Measurements from ENCODE around the gene MFAP1.

MFAP1 gene

DNA sequence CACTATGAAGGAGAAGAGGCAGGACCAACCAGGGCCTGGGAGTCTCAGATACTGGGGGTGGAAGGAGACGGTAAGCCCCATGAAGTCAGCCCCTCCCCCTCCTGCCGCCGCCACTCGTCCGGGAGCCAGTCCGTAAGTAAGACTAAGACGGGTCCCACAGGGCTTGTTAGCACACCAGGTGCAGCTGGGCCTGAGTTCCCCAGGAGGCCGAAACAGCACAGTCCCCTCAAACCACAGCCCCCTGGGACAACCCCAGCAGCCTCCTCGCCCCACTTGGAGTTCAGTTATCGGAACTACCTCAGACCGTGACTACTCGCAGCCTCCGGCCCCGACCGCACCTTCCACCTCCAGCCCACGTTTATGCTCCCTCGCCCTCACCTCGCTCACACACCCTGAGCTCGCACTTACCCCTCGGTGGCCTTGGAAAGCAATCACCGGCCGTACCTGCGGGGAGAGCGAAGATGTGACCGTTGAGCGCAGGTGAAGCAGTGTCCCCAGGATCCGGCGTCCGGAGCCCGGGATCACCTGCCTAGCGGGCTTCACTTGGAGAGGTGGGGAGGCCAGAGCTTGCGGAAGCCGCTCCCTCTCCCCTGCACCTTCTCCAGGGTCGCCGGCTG lies 48.3 kb downstream of the MFAP1 start:
- DNase-seq (ENCODE audit: low read depth): no peak

DNA sequence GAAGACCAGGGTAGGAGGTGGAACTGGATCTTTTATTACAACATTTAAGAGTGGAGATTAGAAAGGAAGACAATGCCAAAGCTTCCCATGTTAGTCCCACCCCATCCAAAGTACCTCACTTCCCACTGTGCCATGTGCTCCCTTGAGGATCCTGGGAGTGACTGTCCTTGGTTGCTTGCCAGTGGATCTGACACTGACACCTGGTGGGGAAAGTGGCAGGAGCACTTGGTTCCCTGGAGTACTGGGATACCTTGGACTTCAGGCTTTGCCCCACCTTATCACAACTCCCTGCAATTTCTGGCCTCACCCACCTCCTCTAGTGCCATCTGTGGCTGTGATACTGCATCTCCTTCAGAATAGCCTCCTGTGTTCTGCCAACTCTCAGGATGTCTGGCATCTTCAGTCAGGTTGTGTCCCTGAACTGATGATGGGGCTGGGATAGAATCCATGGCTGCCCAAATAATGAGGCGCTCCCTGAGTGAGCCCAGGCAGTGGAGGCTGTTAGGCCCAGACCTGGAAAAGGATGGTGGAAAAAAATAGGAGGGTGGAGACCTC lies 49.0 kb downstream of the MFAP1 start:
- peak; percentile 39 for DNase-seq (ENCODE audit: low read depth)

- no peak for DNase-seq (ENCODE audit: low read depth)
These were observed 50.4 kb downstream of the MFAP1 start for GRCh38 chr15:43774062-43774461.

DNA sequence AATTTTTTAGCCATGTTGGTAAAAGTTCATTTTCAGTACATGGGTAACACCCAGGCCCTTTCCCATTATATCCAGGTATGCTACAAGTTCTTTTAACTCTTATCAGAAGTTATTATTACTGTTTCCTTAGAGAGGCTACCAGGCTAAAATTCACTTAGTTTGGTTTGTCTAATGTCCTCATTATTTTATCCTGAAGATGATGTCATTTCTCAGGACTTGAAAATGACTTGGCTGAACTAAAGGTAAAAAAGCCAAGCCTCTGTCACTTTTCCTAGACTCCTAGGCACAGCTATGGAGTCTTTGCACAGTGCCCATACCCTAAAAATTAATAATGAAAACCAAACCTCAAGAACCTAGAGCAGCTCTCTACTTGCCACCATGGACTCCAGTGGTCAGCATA lies 51.9 kb downstream of the MFAP1 start:
- no peak for DNase-seq (ENCODE audit: low read depth)

DNA sequence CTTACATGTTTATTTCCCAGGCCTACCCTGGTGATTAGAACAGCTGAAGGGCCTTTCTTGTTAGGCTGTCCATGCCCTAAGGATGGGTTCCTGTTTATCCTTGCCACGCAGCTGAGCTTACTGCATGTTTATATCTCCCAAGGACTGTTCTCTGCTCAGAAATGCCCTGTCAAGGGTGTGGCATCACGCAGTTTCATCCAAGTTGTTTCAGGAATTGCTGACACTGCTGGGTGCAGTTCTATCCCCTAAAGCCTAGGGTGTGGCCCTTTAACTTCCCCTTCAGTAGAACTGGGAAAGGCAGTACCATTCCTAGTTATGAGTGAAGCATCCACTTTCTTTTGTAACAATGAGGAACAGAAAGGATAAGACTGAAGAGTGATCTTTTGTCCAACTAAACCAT lies 52.7 kb downstream of the MFAP1 start:
- DNase-seq (ENCODE audit: low read depth): no peak

GRCh38 chr15:43769584-43770228 lies 54.8 kb downstream of the MFAP1 start:
- DNase-seq (ENCODE audit: low read depth): peak; percentile 61

DNA sequence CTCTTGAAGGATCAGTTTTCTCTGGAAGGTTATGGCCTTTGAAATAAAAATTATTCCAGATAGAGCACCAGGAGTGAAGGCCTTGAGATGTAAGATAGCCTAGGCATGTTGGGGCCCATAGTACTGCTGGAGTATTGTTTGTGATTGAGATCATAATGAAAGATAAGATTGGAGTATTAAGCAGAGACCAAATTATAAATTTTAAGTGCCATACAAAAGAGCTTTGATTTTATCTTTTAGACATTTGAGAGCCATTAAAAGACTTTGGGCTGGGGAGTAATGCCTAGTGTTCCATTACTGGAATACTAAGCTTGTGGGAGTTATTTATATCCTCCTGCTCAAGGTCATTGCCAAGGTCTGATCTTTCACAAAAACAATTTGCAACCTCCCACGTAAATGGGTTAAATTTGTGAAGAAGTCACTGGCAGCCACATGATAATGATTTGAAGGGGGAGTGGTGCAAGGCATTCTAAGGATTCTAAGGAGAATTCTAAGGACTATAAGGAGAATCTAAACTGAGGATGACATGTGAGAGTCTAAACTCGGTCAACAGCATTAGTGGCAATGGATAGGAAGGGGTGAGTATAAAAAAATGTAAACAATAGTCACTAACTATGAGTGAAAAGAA lies 60.6 kb downstream of the MFAP1 start:
- peak; percentile 11 for DNase-seq (ENCODE audit: low read depth)

GRCh38 chr15:43762824-43763223 lies 61.7 kb downstream of the MFAP1 start:
- peak; percentile 54 for DNase-seq (ENCODE audit: low read depth)
